BLaER1 (cell line): ENCODE measurements around the gene DOCK8.
A peak's percentile ranks its signal among the peaks of the same experiment; 100 is the strongest.
"Not testable (repeated sequence)": the region's sequence is repeated elsewhere in the genome, so short reads cannot be mapped to it uniquely, and the experiment has no call there.

Experiments used
- H3K27ac ChIP-seq: shearing (Covaris generic); formaldehyde crosslinking; 2 replicates; pipeline ENCODE4 v1.8.1; 2022
- H3K27me3 ChIP-seq: shearing (Covaris generic); formaldehyde crosslinking; 2 replicates; pipeline ENCODE4 v1.8.1; 2022
- H3K36me3 ChIP-seq: shearing (Covaris generic); formaldehyde crosslinking; 2 replicates; pipeline ENCODE4 v1.8.1; 2022
- H3K4me1 ChIP-seq: shearing (Covaris generic); formaldehyde crosslinking; 2 replicates; pipeline ENCODE4 v1.8.1; 2022
- H3K4me2 ChIP-seq: shearing (Covaris generic); formaldehyde crosslinking; 2 replicates; pipeline ENCODE4 v1.8.1; 2022
- H3K4me3 ChIP-seq: shearing (Covaris generic); formaldehyde crosslinking; 2 replicates; pipeline ENCODE4 v1.8.1; 2022
- H3K9ac ChIP-seq: shearing (Covaris generic); formaldehyde crosslinking; 2 replicates; pipeline ENCODE4 v1.8.1; 2022
- H3K9me3 ChIP-seq: shearing (Covaris generic); formaldehyde crosslinking; 2 replicates; pipeline ENCODE4 v1.8.1; 2022
- H4K20me1 ChIP-seq: shearing (Covaris generic); formaldehyde crosslinking; 2 replicates; pipeline ENCODE4 v1.8.1; 2022
- Cebpa-rat ChIP-seq: shearing (Covaris generic); IDR thresholded peaks from 2 replicates; pipeline ENCODE4 v1.8.1; 2022

The DOCK8 gene

DNA sequence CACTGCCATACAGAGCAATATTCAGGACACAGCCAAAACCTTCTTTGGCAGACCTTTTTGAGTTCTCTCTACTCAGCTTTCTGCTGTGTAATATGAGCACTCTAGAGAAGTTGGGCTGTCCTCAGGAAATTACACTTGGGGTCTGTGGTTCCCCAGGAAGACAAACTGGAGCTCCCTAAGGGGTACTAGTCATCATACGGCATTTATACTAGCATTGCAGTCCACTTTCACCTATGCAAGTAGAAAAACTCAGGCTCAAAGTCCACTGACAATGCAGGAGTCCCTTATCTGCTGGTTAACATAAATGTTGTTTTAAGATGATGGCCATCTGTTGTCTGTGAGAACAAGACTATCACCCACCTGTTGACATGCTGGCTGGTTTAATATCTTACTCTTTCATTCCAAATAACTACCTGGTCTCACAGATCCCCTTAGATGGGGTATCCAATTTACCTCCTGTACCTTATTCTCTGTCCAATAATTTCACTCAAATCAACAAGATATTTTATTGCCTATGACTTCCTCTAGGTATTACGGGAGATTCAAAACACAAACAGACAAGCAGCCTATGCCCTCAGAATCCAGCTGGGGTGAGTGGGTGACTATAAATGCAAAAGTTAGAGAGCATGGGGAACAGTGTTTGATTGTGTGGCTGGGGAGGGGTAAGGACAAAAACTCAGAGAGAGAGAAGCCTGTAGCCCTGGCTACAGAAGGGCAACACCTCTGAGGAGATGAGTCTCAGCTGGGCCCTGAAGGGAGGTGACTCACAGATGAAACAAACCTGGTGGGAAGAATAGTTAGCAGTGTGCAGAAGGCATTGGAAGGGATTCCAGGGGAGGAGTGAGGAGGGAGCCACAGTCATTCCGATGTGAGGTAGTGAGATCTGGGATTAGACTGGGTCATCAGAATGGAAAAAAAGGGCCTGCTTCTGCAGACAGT is 10.2 kb downstream of the DOCK8 start:
- no peak for TF ChIP-seq Cebpa-rat
- Histone ChIP-seq H3K9me3 (no peaks in the 10 kb centered on the region; the same call in 1 of the 2 replicates), H3K9ac (no peak overlapping the region), H3K36me3 (no peaks in the 10 kb centered on the region), H3K4me2 (peak overlapping the region; percentile 33), H3K4me3 (no peak overlapping the region), H3K27me3 (no peaks in the 10 kb centered on the region), H4K20me1 (no peaks in the 10 kb centered on the region), H3K27ac (no peak overlapping the region), H3K4me1 (peaks cover 15% of the 10 kb centered on the region)

DNA sequence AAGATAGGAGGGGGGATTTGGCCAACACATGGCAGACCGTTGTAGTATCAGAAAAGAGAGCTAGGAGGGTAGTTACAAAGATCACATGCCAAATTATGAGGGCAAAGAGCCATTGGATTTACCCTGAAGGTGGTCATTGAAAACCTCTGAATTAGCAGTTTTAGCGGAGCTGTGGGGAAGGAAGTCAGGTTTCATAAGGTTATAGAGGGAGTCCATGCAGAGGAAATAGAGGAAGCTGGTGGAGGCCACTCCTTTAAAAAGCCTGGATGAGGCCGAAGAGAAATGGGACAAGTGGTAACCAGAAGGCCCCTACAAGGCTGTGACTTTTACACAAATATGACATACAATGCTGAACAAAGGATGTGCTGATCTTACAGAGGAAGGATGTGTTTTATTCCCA is 13.2 kb downstream of the DOCK8 start:
- H3K4me1 ChIP-seq: peaks cover 12% of the 10 kb centered on the region
- H3K4me3 ChIP-seq: no peak overlapping the region
- H3K36me3 ChIP-seq: no peaks in the 10 kb centered on the region
- TF ChIP-seq Cebpa-rat: no peak
- no peaks in the 10 kb centered on the region for H4K20me1 ChIP-seq
- H3K27me3 ChIP-seq: no peaks in the 10 kb centered on the region
- no peaks in the 10 kb centered on the region; the same call in 1 of the 2 replicates for H3K9me3 ChIP-seq
- no peak overlapping the region for H3K27ac ChIP-seq
- no peak overlapping the region for H3K4me2 ChIP-seq
- H3K9ac ChIP-seq: no peak overlapping the region

DNA sequence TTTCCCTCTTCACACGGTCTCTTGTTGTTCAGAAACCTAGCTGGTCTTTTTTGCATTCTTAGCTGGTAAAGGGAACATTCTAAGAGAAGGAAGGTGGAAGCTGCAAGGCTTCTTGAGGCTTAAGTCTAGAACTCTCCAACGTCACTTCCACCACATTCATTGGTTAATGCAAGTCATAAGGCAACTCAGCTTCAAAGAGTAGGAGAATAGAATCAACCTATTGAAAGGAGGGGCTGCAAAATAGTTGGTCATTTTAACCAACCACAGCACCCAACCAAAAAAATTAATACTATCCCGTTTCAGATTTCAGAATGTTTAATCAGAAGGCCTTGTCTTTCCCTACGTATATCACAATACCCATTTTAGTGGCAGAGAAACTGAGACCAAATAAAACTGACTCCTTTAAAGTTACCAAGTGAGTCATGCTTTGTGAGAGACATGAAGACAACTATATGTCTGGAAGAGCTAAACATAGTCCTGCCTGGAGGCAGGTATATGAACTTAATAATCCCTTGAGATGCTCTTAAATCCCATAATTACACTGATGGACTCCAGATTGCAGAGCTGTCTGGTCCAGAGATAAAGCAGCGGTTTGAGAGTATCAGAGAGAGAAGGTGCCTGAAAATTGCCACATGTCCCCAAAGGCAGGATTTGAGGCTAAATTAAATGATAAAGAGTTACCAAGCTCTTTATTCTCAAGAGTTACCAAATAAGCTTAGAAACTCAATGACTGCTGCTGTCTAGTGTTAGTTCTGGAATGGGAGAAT is 14.4 kb downstream of the DOCK8 start:
- Histone ChIP-seq H3K27me3 (no peaks in the 10 kb centered on the region), H3K9ac (no peak overlapping the region), H3K9me3 (peaks cover 6% of the 10 kb centered on the region), H3K4me3 (no peak overlapping the region), H4K20me1 (no peaks in the 10 kb centered on the region), H3K4me1 (peaks cover 8% of the 10 kb centered on the region), H3K27ac (no peak overlapping the region), H3K4me2 (no peak overlapping the region), H3K36me3 (no peaks in the 10 kb centered on the region)
- TF ChIP-seq Cebpa-rat: no peak

DNA sequence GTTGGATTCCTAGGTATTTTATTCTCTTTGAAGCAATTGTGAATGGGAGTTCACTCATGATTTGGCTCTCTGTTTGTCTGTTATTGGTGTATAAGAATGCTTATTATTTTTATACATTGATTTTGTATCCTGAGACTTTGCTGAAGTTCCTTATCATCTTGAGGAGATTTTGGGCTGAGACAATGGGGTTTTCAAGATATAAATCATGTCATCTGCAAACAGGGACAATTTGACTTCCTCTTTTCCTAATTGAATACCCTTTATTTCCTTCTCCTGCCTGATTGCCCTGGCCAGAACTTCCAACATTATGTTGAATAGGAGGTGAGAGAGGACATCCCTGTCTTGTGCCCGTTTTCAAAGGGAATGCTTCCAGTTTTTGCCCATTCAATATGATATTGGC is 17.0 kb downstream of the DOCK8 start:
- H3K36me3 ChIP-seq, H3K27me3 ChIP-seq, H3K4me3 ChIP-seq, H4K20me1 ChIP-seq, H3K4me2 ChIP-seq, H3K27ac ChIP-seq, H3K4me1 ChIP-seq, H3K9ac ChIP-seq: not testable (repeated sequence)
- H3K9me3 ChIP-seq: peaks cover 27% of the 10 kb centered on the region

DNA sequence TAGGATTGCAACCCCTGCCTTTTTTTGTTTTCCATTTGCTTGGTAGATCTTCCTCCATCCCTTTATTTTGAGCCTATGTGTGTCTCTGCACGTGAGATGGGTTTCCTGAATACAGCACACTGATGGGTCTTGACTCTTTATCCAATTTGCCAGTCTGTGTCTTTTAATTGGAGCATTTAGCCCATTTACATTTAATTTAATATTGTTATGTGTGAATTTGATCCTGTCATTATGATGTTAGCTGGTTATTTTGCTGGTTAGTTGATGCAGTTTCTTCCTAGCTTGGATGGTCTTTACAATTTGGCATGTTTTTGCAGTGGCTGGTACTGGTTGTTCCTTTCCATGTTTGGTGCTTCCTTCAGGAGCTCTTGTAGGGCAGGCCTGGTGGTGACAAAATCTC is 19.0 kb downstream of the DOCK8 start:
- not testable (repeated sequence) for H3K9ac ChIP-seq
- peaks cover 29% of the 10 kb centered on the region for H3K9me3 ChIP-seq

DNA sequence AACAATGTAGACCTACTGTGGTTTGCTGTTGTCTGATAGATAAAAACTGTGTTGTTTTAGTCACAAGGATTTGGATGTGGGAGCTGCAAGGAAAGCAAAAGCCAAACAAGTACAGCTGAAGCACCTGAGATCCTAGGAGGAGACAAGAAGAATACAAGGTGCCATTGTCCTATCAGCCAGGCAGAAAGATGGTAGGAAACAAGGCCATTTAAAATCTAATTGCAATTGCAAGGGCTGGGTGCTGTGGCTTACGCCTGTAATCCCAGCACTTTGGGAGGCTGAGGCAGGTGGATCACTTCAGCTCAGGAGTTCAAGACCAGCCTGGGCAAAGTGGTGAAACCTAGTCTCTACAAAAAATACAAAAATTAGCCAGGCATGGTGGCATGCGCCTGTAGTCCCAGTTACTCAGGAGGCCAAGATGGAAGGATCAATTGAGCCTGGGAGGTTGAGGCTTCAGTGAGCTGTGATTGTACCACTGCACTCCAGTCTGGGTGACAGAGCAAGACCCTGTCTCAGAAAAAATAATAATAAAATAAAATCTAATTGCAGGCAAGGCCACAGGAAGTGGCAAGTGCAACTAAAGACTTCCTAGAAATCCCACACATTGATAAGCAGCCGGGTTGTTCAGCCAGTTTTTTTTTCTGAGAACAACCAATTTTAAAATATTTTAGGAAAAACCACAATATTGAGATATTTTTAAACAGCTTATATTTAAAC is 22.6 kb downstream of the DOCK8 start:
- Histone ChIP-seq H3K36me3 (no peaks in the 10 kb centered on the region), H3K27ac (no peak overlapping the region), H4K20me1 (no peaks in the 10 kb centered on the region), H3K9ac (no peak overlapping the region), H3K4me1 (peaks cover 5% of the 10 kb centered on the region), H3K4me2 (peak overlapping the region; percentile 23; the same call in 1 of the 2 replicates), H3K27me3 (no peaks in the 10 kb centered on the region), H3K9me3 (peaks cover 29% of the 10 kb centered on the region), H3K4me3 (no peak overlapping the region)
- no peak for TF ChIP-seq Cebpa-rat

More for the DNA sequence above, 19.0 kb downstream of the DOCK8 start:
- not testable (repeated sequence) for H3K4me3 ChIP-seq, H3K36me3 ChIP-seq, H3K4me1 ChIP-seq, H3K27ac ChIP-seq, H4K20me1 ChIP-seq, H3K27me3 ChIP-seq, H3K4me2 ChIP-seq

DNA sequence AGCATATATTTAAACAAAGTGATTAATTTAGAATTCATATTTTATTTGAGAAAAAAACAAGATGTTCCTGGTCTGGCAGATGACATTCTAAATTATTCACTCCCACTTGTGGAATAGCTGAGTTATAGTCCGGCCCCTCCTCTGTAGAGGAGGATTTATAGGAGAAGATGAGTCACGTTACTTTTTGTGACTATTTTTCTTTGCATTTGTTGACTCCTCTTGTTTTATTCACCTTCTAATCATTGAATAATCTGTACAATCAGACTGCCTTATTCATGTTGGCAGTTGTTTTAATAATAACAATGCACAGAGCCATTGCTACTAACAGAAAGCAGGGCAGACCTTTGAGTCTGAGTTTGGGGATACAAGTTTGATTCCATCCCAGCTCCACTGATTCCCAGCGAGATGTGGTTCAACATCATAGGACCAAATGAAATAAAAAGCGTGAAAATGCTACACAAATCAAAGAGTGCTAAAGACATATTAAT is 23.2 kb downstream of the DOCK8 start:
- no peak for TF ChIP-seq Cebpa-rat
- H3K27me3 ChIP-seq: no peaks in the 10 kb centered on the region
- no peak overlapping the region for H3K27ac ChIP-seq
- no peaks in the 10 kb centered on the region for H4K20me1 ChIP-seq
- H3K4me1 ChIP-seq: peaks cover 5% of the 10 kb centered on the region
- no peak overlapping the region for H3K4me2 ChIP-seq
- no peaks in the 10 kb centered on the region for H3K36me3 ChIP-seq
- H3K9ac ChIP-seq: no peak overlapping the region
- no peak overlapping the region for H3K4me3 ChIP-seq
- H3K9me3 ChIP-seq: peaks cover 29% of the 10 kb centered on the region

DNA sequence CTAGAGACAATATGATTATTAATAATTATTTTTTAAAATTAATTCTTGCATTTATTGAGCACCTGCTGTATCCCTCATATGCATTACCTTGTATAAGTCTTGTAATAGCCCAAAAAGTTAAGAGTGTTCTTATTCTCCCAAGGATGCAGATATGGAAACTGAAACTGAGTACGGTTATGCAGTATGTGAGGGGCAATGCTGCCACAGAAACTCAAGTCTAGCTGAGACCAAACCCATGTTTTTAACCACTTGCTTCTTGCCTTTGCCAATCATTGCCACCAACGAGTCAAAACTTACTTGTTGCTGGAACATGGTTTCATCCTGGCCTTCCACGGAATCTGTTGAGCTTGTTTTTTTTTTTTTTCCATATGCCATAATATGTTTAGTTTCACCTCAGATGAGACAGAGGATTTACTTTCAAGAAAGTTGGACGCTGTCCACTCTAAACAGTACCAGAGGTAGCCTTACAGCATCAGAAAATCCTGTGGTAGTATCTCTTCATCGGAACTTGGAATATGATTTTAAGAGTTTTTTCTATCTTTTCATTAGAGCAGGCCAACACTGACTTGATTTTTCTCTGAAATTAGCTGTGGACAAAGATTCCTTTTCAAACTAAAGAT is 27.9 kb downstream of the DOCK8 start:
- no peak overlapping the region for H3K4me3 ChIP-seq
- H3K4me1 ChIP-seq: peaks cover under 1% of the 10 kb centered on the region
- H3K4me2 ChIP-seq: no peak overlapping the region
- no peak for TF ChIP-seq Cebpa-rat
- no peak overlapping the region for H3K27ac ChIP-seq
- no peaks in the 10 kb centered on the region for H3K9me3 ChIP-seq
- no peaks in the 10 kb centered on the region for H3K27me3 ChIP-seq
- no peaks in the 10 kb centered on the region for H4K20me1 ChIP-seq
- H3K9ac ChIP-seq: no peak overlapping the region
- H3K36me3 ChIP-seq: no peaks in the 10 kb centered on the region

DNA sequence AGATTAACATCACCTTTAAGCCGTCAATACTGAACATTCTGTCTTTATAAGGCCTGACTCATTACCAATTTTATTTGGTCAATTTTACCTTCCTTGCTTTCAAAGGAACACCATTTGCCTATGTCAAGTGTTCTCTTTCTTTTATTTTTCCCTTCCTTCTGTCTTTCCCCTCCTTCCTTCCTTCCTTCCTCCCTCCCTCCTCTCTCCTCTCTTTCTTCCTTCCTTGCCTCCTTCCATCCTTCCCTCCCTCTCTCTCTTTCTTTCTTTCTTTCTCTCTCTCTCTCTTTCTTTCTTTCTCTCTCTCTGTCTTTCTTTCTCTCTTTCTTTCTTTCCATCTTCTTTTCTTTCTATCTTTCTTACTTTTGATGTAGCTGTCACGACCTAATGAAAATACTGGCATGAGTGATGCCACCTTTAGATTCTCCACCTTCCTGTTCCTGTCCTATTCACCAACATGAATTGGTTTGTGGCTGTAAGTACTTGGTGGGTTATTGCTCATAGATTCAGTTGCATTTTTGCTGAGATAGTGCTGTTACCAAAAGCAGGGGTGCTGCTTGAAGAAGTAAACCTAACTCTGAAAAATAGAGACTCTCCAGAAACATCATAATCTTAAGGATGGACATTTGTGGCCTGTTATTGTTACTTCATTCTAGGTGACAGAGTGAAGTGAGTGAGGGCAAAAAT is 33.8 kb downstream of the DOCK8 start:
- no peak for TF ChIP-seq Cebpa-rat
- H3K4me3 ChIP-seq: no peak overlapping the region
- H3K4me2 ChIP-seq: no peak overlapping the region

More for the DNA sequence above, 33.8 kb downstream of the DOCK8 start:
- H3K27ac ChIP-seq: no peak overlapping the region
- no peaks in the 10 kb centered on the region for H3K36me3 ChIP-seq
- H4K20me1 ChIP-seq: no peaks in the 10 kb centered on the region
- no peak overlapping the region for H3K9ac ChIP-seq
- no peaks in the 10 kb centered on the region for H3K9me3 ChIP-seq
- H3K27me3 ChIP-seq: no peaks in the 10 kb centered on the region
- no peaks in the 10 kb centered on the region for H3K4me1 ChIP-seq
